ENCODE results near the gene C3orf52.

DNA sequence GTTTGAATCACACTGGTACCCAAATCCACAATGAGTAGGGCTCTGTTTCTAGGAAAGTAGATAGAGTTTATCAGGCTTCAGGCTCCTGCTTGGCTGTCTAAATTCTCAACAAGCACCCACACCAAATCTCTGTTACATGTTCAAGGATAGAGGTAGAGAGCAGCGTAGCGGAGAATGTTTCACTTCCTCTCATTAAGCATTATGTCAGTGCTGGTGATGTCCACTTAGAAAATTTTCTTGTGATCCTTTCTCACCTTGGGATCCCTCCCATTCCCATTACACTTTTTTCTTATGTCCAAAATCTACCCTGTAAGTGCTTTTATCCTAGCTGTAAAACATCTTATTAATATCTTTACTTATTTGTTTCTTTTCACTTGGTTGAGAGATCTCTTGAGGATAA is 81.6 kb downstream of the C3orf52 start:
- TF ChIP-seq, protein P1, sequence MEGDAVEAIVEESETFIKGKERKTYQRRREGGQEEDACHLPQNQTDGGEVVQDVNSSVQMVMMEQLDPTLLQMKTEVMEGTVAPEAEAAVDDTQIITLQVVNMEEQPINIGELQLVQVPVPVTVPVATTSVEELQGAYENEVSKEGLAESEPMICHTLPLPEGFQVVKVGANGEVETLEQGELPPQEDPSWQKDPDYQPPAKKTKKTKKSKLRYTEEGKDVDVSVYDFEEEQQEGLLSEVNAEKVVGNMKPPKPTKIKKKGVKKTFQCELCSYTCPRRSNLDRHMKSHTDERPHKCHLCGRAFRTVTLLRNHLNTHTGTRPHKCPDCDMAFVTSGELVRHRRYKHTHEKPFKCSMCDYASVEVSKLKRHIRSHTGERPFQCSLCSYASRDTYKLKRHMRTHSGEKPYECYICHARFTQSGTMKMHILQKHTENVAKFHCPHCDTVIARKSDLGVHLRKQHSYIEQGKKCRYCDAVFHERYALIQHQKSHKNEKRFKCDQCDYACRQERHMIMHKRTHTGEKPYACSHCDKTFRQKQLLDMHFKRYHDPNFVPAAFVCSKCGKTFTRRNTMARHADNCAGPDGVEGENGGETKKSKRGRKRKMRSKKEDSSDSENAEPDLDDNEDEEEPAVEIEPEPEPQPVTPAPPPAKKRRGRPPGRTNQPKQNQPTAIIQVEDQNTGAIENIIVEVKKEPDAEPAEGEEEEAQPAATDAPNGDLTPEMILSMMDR (conservative IDR thresholded peaks at IDR 0.05 in 1 of 2, IDR thresholded peaks at IDR 0.05 in 1 of 2; ENCODE audit: low read depth in 1 of 2, low read length in 2 of 2): no peak
- no peak for TF ChIP-seq EZH2 (IDR thresholded peaks at IDR 0.05; ENCODE audit: low read length, missing control alignments)

All from fibroblast of lung (primary cell).